Mesenchymal stem cell (in vitro differentiated cells and primary cell): ENCODE data around the gene RASGRF2.

Source experiments
- DNase-seq: peaks from one replicate; pipeline ENCODE4 v3.0.0-alpha.2; 2013
- H2AFZ ChIP-seq: one replicate; pipeline ENCODE4 v1.6.1; 2013; ENCODE audit warnings: low read depth, mild to moderate bottlenecking, control low read depth, inconsistent platforms, low read length, moderate library complexity
- H2AK5ac ChIP-seq: 2 replicates; pipeline ENCODE4 v1.6.1; 2013; ENCODE audit warnings: low read length, moderate library complexity, mild to moderate bottlenecking, inconsistent platforms; ENCODE audit not compliant: severe bottlenecking
- H2BK120ac ChIP-seq: one replicate; pipeline ENCODE4 v1.6.1; 2013; ENCODE audit warnings: low read depth, mild to moderate bottlenecking, inconsistent platforms, low read length, moderate library complexity
- H2BK12ac ChIP-seq, 2 experiments: one replicate each; pipeline ENCODE4 v1.6.1; 2013; ENCODE audit warnings: inconsistent platforms in 2 of 2, low read length in 2 of 2, mild to moderate bottlenecking in 2 of 2, moderate library complexity in 2 of 2, control low read depth in 1 of 2
- H2BK15ac ChIP-seq: one replicate; pipeline ENCODE4 v1.6.1; 2013; ENCODE audit warnings: mild to moderate bottlenecking, low read depth, inconsistent platforms; ENCODE audit not compliant: poor library complexity, severe bottlenecking
- H2BK5ac ChIP-seq: 2 replicates; pipeline ENCODE4 v1.6.1; 2013; ENCODE audit warnings: low read depth, mild to moderate bottlenecking, low read length, control low read depth, inconsistent platforms; ENCODE audit not compliant: poor library complexity, severe bottlenecking
- H3K14ac ChIP-seq, 2 experiments: one replicate each; pipeline ENCODE4 v1.6.1; 2013; ENCODE audit warnings: inconsistent platforms in 2 of 2, low read length in 2 of 2, control low read depth in 1 of 2, mild to moderate bottlenecking in 1 of 2, moderate library complexity in 1 of 2
- H3K18ac ChIP-seq, 2 experiments: one replicate each; pipeline ENCODE4 v1.6.1; 2013; ENCODE audit warnings: inconsistent platforms in 2 of 2, low read length in 2 of 2, control low read depth in 1 of 2, low read depth in 1 of 2, mild to moderate bottlenecking in 1 of 2
- H3K23ac ChIP-seq, 2 experiments: one replicate each; pipeline ENCODE4 v1.6.1; 2013; ENCODE audit warnings: inconsistent platforms in 2 of 2, low read length in 2 of 2, mild to moderate bottlenecking in 2 of 2, moderate library complexity in 2 of 2, control low read depth in 1 of 2
- H3K27ac ChIP-seq: 2 replicates; pipeline ENCODE4 v1.5.1; 2013; ENCODE audit warnings: mild to moderate bottlenecking, moderate library complexity, low read length, control low read depth, inconsistent platforms; ENCODE audit not compliant: poor library complexity, severe bottlenecking
- H3K27me3 ChIP-seq, 2 experiments: 2 replicates each; pipeline versions ENCODE4 v1.6.1 to v1.7.0; 2013; ENCODE audit warnings: low read length in 2 of 2, mild to moderate bottlenecking in 2 of 2, moderate library complexity in 2 of 2, control low read depth in 1 of 2, inconsistent platforms in 1 of 2; ENCODE audit not compliant: control insufficient read depth in 1 of 2, insufficient read depth in 1 of 2
- H3K36me3 ChIP-seq, 2 experiments: 2 replicates each; pipeline versions ENCODE4 v1.6.1 to v1.7.0; 2013; ENCODE audit warnings: low read length in 2 of 2, control low read depth in 1 of 2, inconsistent platforms in 1 of 2, low read depth in 1 of 2, mild to moderate bottlenecking in 1 of 2; ENCODE audit not compliant: insufficient read depth in 2 of 2, control insufficient read depth in 1 of 2
- H3K4ac ChIP-seq, 2 experiments: one replicate each; pipeline ENCODE4 v1.6.1; 2013; ENCODE audit warnings: inconsistent platforms in 2 of 2, low read length in 2 of 2, mild to moderate bottlenecking in 2 of 2, moderate library complexity in 2 of 2, control low read depth in 1 of 2, low read depth in 1 of 2
- H3K4me1 ChIP-seq: 2 replicates; pipeline ENCODE4 v1.6.1; 2013; ENCODE audit warnings: low read depth, low read length, control low read depth; ENCODE audit not compliant: control insufficient read depth, insufficient read depth
- H3K4me2 ChIP-seq: 2 replicates; pipeline ENCODE4 v1.6.1; 2013; ENCODE audit warnings: low read length, mild to moderate bottlenecking, inconsistent platforms; ENCODE audit not compliant: poor library complexity, severe bottlenecking
- H3K4me3 ChIP-seq, 2 experiments: 2 replicates each; pipeline versions ENCODE4 v1.5.1 to v1.7.0; 2013; ENCODE audit warnings: low read length in 2 of 2, mild to moderate bottlenecking in 2 of 2, control low read depth in 1 of 2, low read depth in 1 of 2; ENCODE audit not compliant: insufficient read depth in 1 of 2
- H3K79me1 ChIP-seq: replicated peaks from 2 replicates; pipeline ENCODE4 v1.6.1; 2013; ENCODE audit warnings: mild to moderate bottlenecking, control low read depth, low read length, inconsistent platforms; ENCODE audit not compliant: poor library complexity, severe bottlenecking
- H3K9ac ChIP-seq: 2 replicates; pipeline ENCODE4 v1.7.0; 2013; ENCODE audit warnings: mild to moderate bottlenecking, low read length, moderate library complexity
- H3K9me3 ChIP-seq: 2 replicates; pipeline ENCODE4 v1.7.0; 2013; ENCODE audit warnings: mild to moderate bottlenecking, low read length; ENCODE audit not compliant: control insufficient read depth
- H4K8ac ChIP-seq: one replicate; pipeline ENCODE4 v1.6.1; 2013; ENCODE audit warnings: inconsistent platforms, mild to moderate bottlenecking, low read length, moderate library complexity
- H4K91ac ChIP-seq: one replicate; pipeline ENCODE4 v1.6.1; 2013; ENCODE audit warnings: mild to moderate bottlenecking, low read length, inconsistent platforms
- WGBS: methylation state at CpG from one replicate; pipeline ENCODE4 v1.1.7; 2013; ENCODE audit warnings: mixed read lengths; 5-methylcytosine and 5-hydroxymethylcytosine counted together

Gene RASGRF2

GRCh38 chr5:81007637-81008027 is 47.5 kb downstream of the RASGRF2 start:
- no peak overlapping the region for H4K91ac ChIP-seq
- no peak overlapping the region for H3K4me2 ChIP-seq
- no peak overlapping the region for H3K27ac ChIP-seq
- H2AK5ac ChIP-seq = no peak overlapping the region
- WGBS = 93% methylated on average over 5 of the region's 5 CpGs
- H3K14ac ChIP-seq = peak overlapping the region in 1 of 2 experiments; percentile 19
- no peaks in the 10 kb centered on the region for H3K79me1 ChIP-seq
- no peak overlapping the region for H2BK12ac ChIP-seq
- H3K4ac ChIP-seq = no peak overlapping the region
- no peak overlapping the region for H2BK15ac ChIP-seq
- no peak overlapping the region for H4K8ac ChIP-seq
- H3K27me3 ChIP-seq = peaks cover 0 to 5% of the 10 kb centered on the region in 2 experiments
- H3K4me3 ChIP-seq = no peak overlapping the region
- H2BK120ac ChIP-seq = no peak overlapping the region
- no peak overlapping the region for H2BK5ac ChIP-seq
- H3K18ac ChIP-seq = no peak overlapping the region
- no peak overlapping the region for H3K9ac ChIP-seq
- H3K4me1 ChIP-seq = no peaks in the 10 kb centered on the region
- H2AFZ ChIP-seq = no peak overlapping the region
- H3K36me3 ChIP-seq = no peaks in the 10 kb centered on the region
- no peaks in the 10 kb centered on the region for H3K9me3 ChIP-seq
- no peak for DNase-seq
- no peak overlapping the region for H3K23ac ChIP-seq

GRCh38 chr5:81010336-81011169 is 50.4 kb downstream of the RASGRF2 start:
- Histone ChIP-seq H4K91ac (no peak overlapping the region), H2BK15ac (no peak overlapping the region), H3K4me2 (no peak overlapping the region), H2BK5ac (no peak overlapping the region), H3K4me3 (no peak overlapping the region), H3K79me1 (no peaks in the 10 kb centered on the region), H3K27ac (no peak overlapping the region), H2AFZ (no peak overlapping the region), H3K36me3 (no peaks in the 10 kb centered on the region), H3K14ac (no peak overlapping the region), H3K27me3 (peaks cover 0 to 5% of the 10 kb centered on the region in 2 experiments), H3K4ac (no peak overlapping the region), H3K9ac (no peak overlapping the region), H2BK12ac (no peak overlapping the region), H3K18ac (no peak overlapping the region), H2AK5ac (no peak overlapping the region), H3K9me3 (no peaks in the 10 kb centered on the region), H3K23ac (no peak overlapping the region), H4K8ac (no peak overlapping the region), H2BK120ac (no peak overlapping the region), H3K4me1 (no peaks in the 10 kb centered on the region)
- peak; percentile 37 for DNase-seq
- WGBS = over 99% methylated on average over 4 of the region's 5 CpGs

- no peak for DNase-seq
- no peak overlapping the region for H3K4ac ChIP-seq
- 100% methylated on average over 2 of the region's 3 CpGs for WGBS
Measured at GRCh38 chr5:81014348-81014747, 54.2 kb downstream of the RASGRF2 start.

GRCh38 chr5:81016116-81016515 is 56.0 kb downstream of the RASGRF2 start:
- H3K18ac ChIP-seq = no peak overlapping the region
- H4K91ac ChIP-seq = no peak overlapping the region
- no peak overlapping the region for H3K27ac ChIP-seq
- no peak overlapping the region for H3K4me2 ChIP-seq
- no peaks in the 10 kb centered on the region for H3K36me3 ChIP-seq
- no CpG with 5 or more reads among the region's 1 CpG for WGBS
- no peak overlapping the region for H3K4me3 ChIP-seq
- no peak overlapping the region for H2BK12ac ChIP-seq
- H3K14ac ChIP-seq = no peak overlapping the region
- H3K9ac ChIP-seq = no peak overlapping the region
- DNase-seq = no peak
- no peak overlapping the region for H4K8ac ChIP-seq
- no peak overlapping the region for H2AK5ac ChIP-seq
- H3K9me3 ChIP-seq = no peaks in the 10 kb centered on the region
- H2BK15ac ChIP-seq = no peak overlapping the region
- H2BK5ac ChIP-seq = no peak overlapping the region
- no peaks in the 10 kb centered on the region for H3K79me1 ChIP-seq
- H3K23ac ChIP-seq = no peak overlapping the region
- H3K4ac ChIP-seq = no peak overlapping the region
- H3K27me3 ChIP-seq = peaks cover 0 to 19% of the 10 kb centered on the region in 2 experiments
- H2AFZ ChIP-seq = no peak overlapping the region
- H2BK120ac ChIP-seq = no peak overlapping the region
- peaks cover 5% of the 10 kb centered on the region for H3K4me1 ChIP-seq

More at GRCh38 chr5:81014348-81014747, 54.2 kb downstream of the RASGRF2 start:
- Histone ChIP-seq H3K4me2 (no peak overlapping the region), H4K8ac (no peak overlapping the region), H3K9me3 (no peaks in the 10 kb centered on the region), H3K14ac (no peak overlapping the region), H3K23ac (no peak overlapping the region), H4K91ac (no peak overlapping the region), H3K27ac (no peak overlapping the region), H3K18ac (no peak overlapping the region), H3K4me3 (no peak overlapping the region), H3K79me1 (no peaks in the 10 kb centered on the region), H3K4me1 (no peaks in the 10 kb centered on the region), H3K36me3 (no peaks in the 10 kb centered on the region), H3K27me3 (peaks cover 0 to 11% of the 10 kb centered on the region in 2 experiments), H2BK15ac (no peak overlapping the region), H2AFZ (no peak overlapping the region), H2BK5ac (no peak overlapping the region), H2BK12ac (no peak overlapping the region), H2BK120ac (no peak overlapping the region), H2AK5ac (no peak overlapping the region), H3K9ac (no peak overlapping the region)
